HCT116 (cell line): ENCODE data around the gene MUC6. TPM values are rescaled to one million over a fixed set of nuclear protein-coding genes. Genes with fewer than 3 reads are reported as not detected.

Experiments
- ATAC-seq: fragments of 200-7000 bp; cut with Tn5 transposase; 2 replicates; pipeline ENCODE4 v1.9.1; 2020; ENCODE audit warnings: mild to moderate bottlenecking, moderate library complexity
- BruUV-seq: library from RNA; stranded (reverse); fragments of 400-500 nt; replicated peaks from 2 replicates; lab custom pipeline; 2021; lab: Mats Ljungman, UMichigan
- CTCF ChIA-PET: fragments of 300-600 bp; sonication (Branson Sonifier 250); formaldehyde crosslinking; loops from one replicate; lab custom pipeline; 2021; ENCODE audit warnings: antibody characterized with exemption; lab: Charles Lee
- POLR2A ChIA-PET: fragments of 300-600, 350-600 bp; sonication (Branson Sonifier 250); formaldehyde crosslinking; loops from one replicate; lab custom pipeline; 2021; ENCODE audit warnings: antibody characterized with exemption; lab: Charles Lee
- RAD21 ChIA-PET, 2 experiments: fragments of 300-600 bp; sonication (Branson Sonifier 250); formaldehyde crosslinking; loops; one replicate each; lab custom pipeline; 2023; ENCODE audit warnings: low total read pairs in 2 of 2; ENCODE audit not compliant: uncharacterized antibody in 2 of 2, unreplicated experiment in 2 of 2, low non-redundant PET in 1 of 2; lab: Charles Lee
- DNase-seq: peaks from one replicate; pipeline ENCODE4 v3.0.0-alpha.2; 2010; ENCODE audit warnings: low read depth, low spot score
- H2AFZ ChIP-seq: fragments of 200-600 bp; shearing (Covaris generic), sonication (generic); 2 replicates; pipeline ENCODE4 v1.6.1; 2017; ENCODE audit warnings: low read depth, mixed run types, mixed read lengths, antibody characterized with exemption, low read length; ENCODE audit not compliant: poor library complexity, severe bottlenecking
- H3K27ac ChIP-seq: 2 replicates; pipeline ENCODE4 v1.5.1; 2012; ENCODE audit warnings: low read depth, low read length
- H3K27me3 ChIP-seq: fragments of 200-600 bp; sonication (generic); 2 replicates; pipeline ENCODE4 v1.6.1; 2016; ENCODE audit warnings: mixed run types, low read length, mixed read lengths; ENCODE audit not compliant: insufficient read depth
- H3K36me3 ChIP-seq, 2 experiments: fragments of 200-500 bp in 1 of 2; fragments of 200-600 bp in 1 of 2; sonication (Bioruptor generic) in 1 of 2; sonication (generic) in 1 of 2; 2 replicates each; pipeline versions ENCODE4 v1.5.1 to v1.6.1; 2014 to 2016; ENCODE audit warnings: low read length in 2 of 2, inconsistent platforms in 1 of 2, mixed read lengths in 1 of 2, mixed run types in 1 of 2; ENCODE audit not compliant: insufficient read depth in 2 of 2, control insufficient read depth in 1 of 2
- H3K4me1 ChIP-seq, 2 experiments: fragments of 200-600 bp in 1 of 2; sonication (generic) in 1 of 2; 2 replicates each; pipeline versions ENCODE4 v1.5.1 to v1.6.1; 2012 to 2017; ENCODE audit warnings: low read length in 2 of 2, inconsistent platforms in 1 of 2, mild to moderate bottlenecking in 1 of 2, mixed read lengths in 1 of 2, mixed run types in 1 of 2, moderate library complexity in 1 of 2; ENCODE audit not compliant: insufficient read depth in 2 of 2, control insufficient read depth in 1 of 2
- H3K4me2 ChIP-seq: fragments of 200-600 bp; sonication (generic); 2 replicates; pipeline ENCODE4 v1.6.1; 2017; ENCODE audit warnings: mixed run types, low read length, mixed read lengths
- H3K4me3 ChIP-seq, 2 experiments: fragments of 200-600 bp in 1 of 2; sonication (generic) in 1 of 2; replicated peaks in 1 of 2; 2 replicates each; pipeline ENCODE4 v1.5.1; 2011 to 2016; ENCODE audit warnings: low read length in 2 of 2, control low read depth in 1 of 2, low read depth in 1 of 2, mild to moderate bottlenecking in 1 of 2, mixed read lengths in 1 of 2, mixed run types in 1 of 2
- H3K79me2 ChIP-seq: fragments of 200-600 bp; sonication (generic); 2 replicates; pipeline ENCODE4 v1.6.1; 2017; ENCODE audit warnings: mild to moderate bottlenecking, mixed run types, low read length, moderate library complexity, mixed read lengths; ENCODE audit not compliant: insufficient read depth
- H3K9ac ChIP-seq: fragments of 200-600 bp; sonication (generic); 2 replicates; pipeline ENCODE4 v1.6.1; 2016; ENCODE audit warnings: low read length, mixed read lengths
- H3K9me2 ChIP-seq: fragments of 200-600 bp; sonication (generic), shearing (Covaris generic); 2 replicates; pipeline ENCODE4 v1.6.1; 2017; ENCODE audit warnings: mixed run types, mild to moderate bottlenecking, moderate library complexity; ENCODE audit not compliant: insufficient read depth
- H3K9me3 ChIP-seq, 2 experiments: fragments of 200-500 bp in 1 of 2; fragments of 200-600 bp in 1 of 2; sonication (Bioruptor generic) in 1 of 2; sonication (generic) in 1 of 2; 2 replicates each; pipeline ENCODE4 v1.6.1; 2014 to 2017; ENCODE audit warnings: low read length in 2 of 2, mixed read lengths in 2 of 2, inconsistent platforms in 1 of 2, low read depth in 1 of 2, mild to moderate bottlenecking in 1 of 2, mixed run types in 1 of 2, moderate library complexity in 1 of 2; ENCODE audit not compliant: control insufficient read depth in 1 of 2, insufficient read depth in 1 of 2
- H4K20me1 ChIP-seq: fragments of 200-600 bp; sonication (generic), shearing (Covaris generic); 2 replicates; pipeline ENCODE4 v1.6.1; 2017; ENCODE audit warnings: mixed run types, mild to moderate bottlenecking, moderate library complexity; ENCODE audit not compliant: insufficient read depth
- JUND ChIP-seq: IDR thresholded peaks from 2 replicates; pipeline ENCODE4 v1.6.1; 2012
- POLR2A ChIP-seq: IDR thresholded peaks from 2 replicates; pipeline ENCODE4 v1.7.0; 2011; ENCODE audit warnings: borderline replicate concordance; ENCODE audit not compliant: insufficient read depth, insufficient read length; ENCODE audit errors: extremely low read depth
- RAD21 ChIP-seq: IDR thresholded peaks from 2 replicates; pipeline ENCODE4 v1.6.1; 2012; ENCODE audit warnings: low read depth, mild to moderate bottlenecking
- SP1 ChIP-seq: IDR thresholded peaks from 2 replicates; pipeline ENCODE4 v1.6.1; 2012; ENCODE audit warnings: low read depth
- TCF7L2 ChIP-seq: IDR thresholded peaks from 2 replicates; pipeline ENCODE4 v1.7.0; 2011; ENCODE audit warnings: borderline replicate concordance, inconsistent platforms; ENCODE audit not compliant: insufficient read depth, insufficient read length; ENCODE audit errors: extremely low read depth
- ZFX ChIP-seq: fragments of 450-650 bp; IDR thresholded peaks from 2 replicates; pipeline ENCODE4 v1.6.1; 2017
- intact Hi-C: fragments of 100-400 bp; cut with micrococcal nuclease; formaldehyde crosslinking; loops from 2 replicates; pipeline ENCODE4 v1.10.0; 2022
- total RNA-seq: library from RNA; stranded (reverse); gene quantifications from one replicate; pipeline ENCODE4 v1.2.1, GENCODE V29; 2021; ENCODE audit not compliant: unreplicated experiment
- TF ChIP-seq, protein P1 (sequence below): IDR thresholded peaks from 2 replicates; pipeline ENCODE4 v1.6.1; 2011; ENCODE audit warnings: mild to moderate bottlenecking, low read length, moderate library complexity; ENCODE audit not compliant: insufficient replicate concordance; ENCODE audit errors: extremely low read depth
- TF ChIP-seq, protein P2 (sequence below): IDR thresholded peaks from 2 replicates; pipeline ENCODE4 v1.6.1; 2012; ENCODE audit warnings: low read depth

MUC6 gene
- total RNA-seq, 1 experiment from 2014 or later, result 0.02 TPM

DNA sequence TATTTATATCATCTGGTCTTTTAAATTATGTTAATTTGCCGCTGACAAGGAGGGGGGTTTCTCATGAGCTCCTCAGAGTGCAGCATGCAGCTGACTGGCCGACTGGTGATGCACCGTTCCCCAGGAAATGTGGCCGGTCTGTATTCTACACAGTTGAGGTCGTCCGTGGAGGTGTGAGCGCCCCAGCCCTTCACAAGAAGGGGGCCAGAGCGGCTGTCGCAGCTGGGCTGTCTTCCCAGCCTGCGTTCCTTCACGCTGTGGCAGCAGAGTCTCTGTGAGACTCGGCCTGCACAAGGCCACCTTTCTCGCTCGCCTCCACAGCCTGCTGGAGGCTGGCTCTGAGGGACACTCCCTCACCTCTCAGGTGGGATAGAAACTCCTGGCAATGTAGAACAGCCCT lies 67.7 kb downstream of the MUC6 start (continued):
- TF ChIP-seq, protein P1, sequence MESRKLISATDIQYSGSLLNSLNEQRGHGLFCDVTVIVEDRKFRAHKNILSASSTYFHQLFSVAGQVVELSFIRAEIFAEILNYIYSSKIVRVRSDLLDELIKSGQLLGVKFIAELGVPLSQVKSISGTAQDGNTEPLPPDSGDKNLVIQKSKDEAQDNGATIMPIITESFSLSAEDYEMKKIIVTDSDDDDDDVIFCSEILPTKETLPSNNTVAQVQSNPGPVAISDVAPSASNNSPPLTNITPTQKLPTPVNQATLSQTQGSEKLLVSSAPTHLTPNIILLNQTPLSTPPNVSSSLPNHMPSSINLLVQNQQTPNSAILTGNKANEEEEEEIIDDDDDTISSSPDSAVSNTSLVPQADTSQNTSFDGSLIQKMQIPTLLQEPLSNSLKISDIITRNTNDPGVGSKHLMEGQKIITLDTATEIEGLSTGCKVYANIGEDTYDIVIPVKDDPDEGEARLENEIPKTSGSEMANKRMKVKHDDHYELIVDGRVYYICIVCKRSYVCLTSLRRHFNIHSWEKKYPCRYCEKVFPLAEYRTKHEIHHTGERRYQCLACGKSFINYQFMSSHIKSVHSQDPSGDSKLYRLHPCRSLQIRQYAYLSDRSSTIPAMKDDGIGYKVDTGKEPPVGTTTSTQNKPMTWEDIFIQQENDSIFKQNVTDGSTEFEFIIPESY, result no peak
- TF ChIP-seq RAD21 (no peak), POLR2A (no peak), TCF7L2 (no peak), JUND (no peak), SP1 (no peak)
- TF ChIP-seq, protein P2, sequence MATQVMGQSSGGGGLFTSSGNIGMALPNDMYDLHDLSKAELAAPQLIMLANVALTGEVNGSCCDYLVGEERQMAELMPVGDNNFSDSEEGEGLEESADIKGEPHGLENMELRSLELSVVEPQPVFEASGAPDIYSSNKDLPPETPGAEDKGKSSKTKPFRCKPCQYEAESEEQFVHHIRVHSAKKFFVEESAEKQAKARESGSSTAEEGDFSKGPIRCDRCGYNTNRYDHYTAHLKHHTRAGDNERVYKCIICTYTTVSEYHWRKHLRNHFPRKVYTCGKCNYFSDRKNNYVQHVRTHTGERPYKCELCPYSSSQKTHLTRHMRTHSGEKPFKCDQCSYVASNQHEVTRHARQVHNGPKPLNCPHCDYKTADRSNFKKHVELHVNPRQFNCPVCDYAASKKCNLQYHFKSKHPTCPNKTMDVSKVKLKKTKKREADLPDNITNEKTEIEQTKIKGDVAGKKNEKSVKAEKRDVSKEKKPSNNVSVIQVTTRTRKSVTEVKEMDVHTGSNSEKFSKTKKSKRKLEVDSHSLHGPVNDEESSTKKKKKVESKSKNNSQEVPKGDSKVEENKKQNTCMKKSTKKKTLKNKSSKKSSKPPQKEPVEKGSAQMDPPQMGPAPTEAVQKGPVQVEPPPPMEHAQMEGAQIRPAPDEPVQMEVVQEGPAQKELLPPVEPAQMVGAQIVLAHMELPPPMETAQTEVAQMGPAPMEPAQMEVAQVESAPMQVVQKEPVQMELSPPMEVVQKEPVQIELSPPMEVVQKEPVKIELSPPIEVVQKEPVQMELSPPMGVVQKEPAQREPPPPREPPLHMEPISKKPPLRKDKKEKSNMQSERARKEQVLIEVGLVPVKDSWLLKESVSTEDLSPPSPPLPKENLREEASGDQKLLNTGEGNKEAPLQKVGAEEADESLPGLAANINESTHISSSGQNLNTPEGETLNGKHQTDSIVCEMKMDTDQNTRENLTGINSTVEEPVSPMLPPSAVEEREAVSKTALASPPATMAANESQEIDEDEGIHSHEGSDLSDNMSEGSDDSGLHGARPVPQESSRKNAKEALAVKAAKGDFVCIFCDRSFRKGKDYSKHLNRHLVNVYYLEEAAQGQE, result no peak
- TF ChIP-seq, all 23 proteins: peak for 0

DNA sequence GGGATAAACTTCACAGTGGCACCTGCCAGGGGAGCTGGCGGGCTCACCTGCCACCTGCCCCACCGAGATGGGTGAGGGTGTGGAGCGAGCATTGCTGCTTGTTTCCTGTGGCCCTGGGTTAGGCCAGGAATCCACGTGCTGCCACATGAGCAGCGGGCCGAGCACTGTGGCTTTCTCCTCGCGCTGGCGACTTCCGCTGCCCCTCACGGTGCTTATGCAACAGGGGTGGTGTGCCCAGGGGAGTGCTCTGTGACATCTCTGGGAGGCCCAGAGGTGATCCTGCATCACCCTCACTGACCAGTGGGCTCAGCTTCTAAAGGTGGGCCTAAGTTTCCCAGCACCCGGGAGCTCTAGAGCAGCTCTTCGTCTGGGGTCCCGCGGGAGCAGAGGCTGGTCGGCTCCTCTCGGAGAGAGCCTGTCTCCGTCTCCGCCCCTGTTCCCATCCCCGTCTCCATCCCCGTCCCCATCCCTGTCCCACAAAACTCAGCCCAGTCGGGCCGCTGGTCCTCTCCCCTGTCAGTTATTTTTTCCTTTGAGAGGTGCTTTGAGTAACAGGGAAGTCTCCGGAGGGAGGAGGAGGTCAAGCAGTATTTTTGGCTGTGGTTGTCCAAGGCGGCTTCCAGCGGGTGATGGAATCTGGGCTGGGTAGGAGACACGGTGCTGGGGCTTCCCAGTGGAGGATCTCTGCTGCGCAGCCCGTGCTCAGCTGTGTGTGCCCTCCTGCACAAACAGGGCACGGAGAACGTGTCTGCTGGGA lies 68.3 kb downstream of the MUC6 start:
- H3K9ac ChIP-seq, result no peak overlapping the region
- DNase-seq, result no peak
- CTCF ChIA-PET, result no interaction called here
- H4K20me1 ChIP-seq, result no peaks in the 10 kb centered on the region
- H3K4me3 ChIP-seq, result no peak overlapping the region
- no peak for ATAC-seq
- POLR2A ChIA-PET, result no interaction called here
- H3K9me2 ChIP-seq, result no peaks in the 10 kb centered on the region
- intact Hi-C loops, result no loop called here
- peaks cover 30% of the 10 kb centered on the region for H3K79me2 ChIP-seq
- no peak overlapping the region for H3K4me2 ChIP-seq
- RAD21 ChIA-PET, result no interaction called here
- peaks cover 0 to 4% of the 10 kb centered on the region in 2 experiments; a peak in 2 of 4 replicates for H3K4me1 ChIP-seq
- TF ChIP-seq ZFX, result no peak
- no peak for TF ChIP-seq TCF7L2
- TF ChIP-seq, protein P1, result no peak
- H3K9me3 ChIP-seq, result peaks cover 5 to 6% of the 10 kb centered on the region in 2 experiments; a peak in 1 of 4 replicates
- BruUV-seq, result no TSS peak
- H3K27ac ChIP-seq, result no peak overlapping the region
- no peak overlapping the region for H2AFZ ChIP-seq
- peaks cover 10 to 30% of the 10 kb centered on the region in 2 experiments; a peak in 3 of 4 replicates for H3K36me3 ChIP-seq
- no peaks in the 10 kb centered on the region for H3K27me3 ChIP-seq
